Breast epithelium (tissue), 4 donors: ENCODE data around the gene RBM26. TPM values are rescaled to one million over a fixed set of nuclear protein-coding genes. Genes with fewer than 3 reads are reported as not detected.

ENCODE experiments used
- DNase-seq, 2 donors: peaks; one replicate each; pipeline ENCODE4 v3.0.0-alpha.2; 2019; ENCODE audit warnings: low spot score in 2 of 2
- H3K27ac ChIP-seq, 2 donors: fragments of 200-600 bp; sonication (generic) in 1 of 2; one replicate each; pipeline ENCODE4 v1.5.1; 2016 to 2019; ENCODE audit warnings: mild to moderate bottlenecking in 1 of 2
- H3K27me3 ChIP-seq, 2 donors: fragments of 200-600 bp; sonication (generic) in 1 of 2; one replicate each; pipeline versions ENCODE4 v1.5.1 to v1.6.0; 2017 to 2019; ENCODE audit warnings: control low read depth in 1 of 2, mild to moderate bottlenecking in 1 of 2
- H3K36me3 ChIP-seq: fragments of 200-600 bp; one replicate; pipeline ENCODE4 v1.5.1; 2019
- H3K4me1 ChIP-seq, 2 donors: fragments of 200-600 bp; sonication (generic); one replicate each; pipeline ENCODE4 v1.5.1; 2016 to 2019; ENCODE audit warnings: control low read depth in 1 of 2
- H3K4me3 ChIP-seq, 3 donors: fragments of 200-600 bp; sonication (generic); 1 replicate in 2 of 3; 2 replicates in 1 of 3; pipeline ENCODE4 v1.5.1; 2016 to 2019; ENCODE audit warnings: mild to moderate bottlenecking in 3 of 3, moderate library complexity in 2 of 3
- H3K9me3 ChIP-seq, 2 donors: fragments of 200-600 bp; sonication (generic) in 1 of 2; one replicate each; pipeline ENCODE4 v1.5.1; 2016 to 2019; ENCODE audit warnings: control low read depth in 1 of 2
- POLR2A ChIP-seq: fragments of 450-650 bp; IDR thresholded peaks from one replicate; pipeline ENCODE4 v1.6.1; 2016; ENCODE audit warnings: antibody characterized with exemption, mild to moderate bottlenecking, moderate library complexity
- POLR2AphosphoS5 ChIP-seq, 3 donors: sonication (generic); formaldehyde crosslinking; IDR thresholded peaks; one replicate each; pipeline ENCODE4 v1.6.1; 2017; ENCODE audit warnings: antibody characterized with exemption in 3 of 3
- intact Hi-C: fragments of 100-400 bp; cut with DNase I; formaldehyde crosslinking; loops from one replicate; pipeline ENCODE4 v1.15.1; 2023; ENCODE audit warnings: low total_unique reads
- total RNA-seq, 3 donors: library from RNA; depleted of rRNA; stranded (reverse); fragments of >200 nt; gene quantifications; one replicate each; pipeline ENCODE4 v1.1.0, GENCODE V29; 2016
- TF ChIP-seq, protein P1 (sequence below), 3 donors: fragments of 450-650 bp; IDR thresholded peaks; one replicate each; pipeline ENCODE4 v1.5.1; 2016 to 2017; ENCODE audit warnings: antibody characterized with exemption in 3 of 3, mild to moderate bottlenecking in 3 of 3, moderate library complexity in 3 of 3

Gene RBM26
- total RNA-seq, 3 donors from 2014 or later = 31.7 to 70.1 (median 43.6) TPM

DNA sequence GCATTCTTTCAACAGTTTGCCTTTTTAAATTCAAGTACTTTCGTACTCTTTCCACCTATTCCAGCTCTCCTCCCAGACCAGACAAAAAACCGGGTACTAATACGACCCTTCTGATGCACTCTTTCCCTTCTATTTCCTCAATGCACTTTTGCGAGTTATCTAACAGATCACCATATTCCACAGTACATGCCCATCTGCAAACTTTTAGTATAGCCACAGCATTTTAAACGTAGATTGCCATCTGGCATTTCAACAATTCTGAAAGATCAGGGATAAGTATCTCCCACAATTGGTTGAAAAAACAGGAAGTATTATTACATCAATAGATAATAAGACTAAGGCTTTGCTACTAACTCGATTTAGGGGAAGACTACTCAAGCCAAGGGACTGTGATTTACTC, 31.5 kb downstream of the RBM26 start:
- TF ChIP-seq, protein P1, sequence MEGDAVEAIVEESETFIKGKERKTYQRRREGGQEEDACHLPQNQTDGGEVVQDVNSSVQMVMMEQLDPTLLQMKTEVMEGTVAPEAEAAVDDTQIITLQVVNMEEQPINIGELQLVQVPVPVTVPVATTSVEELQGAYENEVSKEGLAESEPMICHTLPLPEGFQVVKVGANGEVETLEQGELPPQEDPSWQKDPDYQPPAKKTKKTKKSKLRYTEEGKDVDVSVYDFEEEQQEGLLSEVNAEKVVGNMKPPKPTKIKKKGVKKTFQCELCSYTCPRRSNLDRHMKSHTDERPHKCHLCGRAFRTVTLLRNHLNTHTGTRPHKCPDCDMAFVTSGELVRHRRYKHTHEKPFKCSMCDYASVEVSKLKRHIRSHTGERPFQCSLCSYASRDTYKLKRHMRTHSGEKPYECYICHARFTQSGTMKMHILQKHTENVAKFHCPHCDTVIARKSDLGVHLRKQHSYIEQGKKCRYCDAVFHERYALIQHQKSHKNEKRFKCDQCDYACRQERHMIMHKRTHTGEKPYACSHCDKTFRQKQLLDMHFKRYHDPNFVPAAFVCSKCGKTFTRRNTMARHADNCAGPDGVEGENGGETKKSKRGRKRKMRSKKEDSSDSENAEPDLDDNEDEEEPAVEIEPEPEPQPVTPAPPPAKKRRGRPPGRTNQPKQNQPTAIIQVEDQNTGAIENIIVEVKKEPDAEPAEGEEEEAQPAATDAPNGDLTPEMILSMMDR (IDR thresholded peaks at IDR 0.05) = no peak
- TF ChIP-seq POLR2A (no peak), POLR2AphosphoS5 (IDR thresholded peaks at IDR 0.05) (no peak)
- intact Hi-C loops = no loop called here
- Histone ChIP-seq H3K27ac (no peak overlapping the region), H3K4me3 (no peak overlapping the region), H3K4me1 (no peaks in the 10 kb centered on the region), H3K36me3 (peaks cover 4% of the 10 kb centered on the region), H3K9me3 (no peaks in the 10 kb centered on the region), H3K27me3 (no peaks in the 10 kb centered on the region)
- no peak for DNase-seq

DNA sequence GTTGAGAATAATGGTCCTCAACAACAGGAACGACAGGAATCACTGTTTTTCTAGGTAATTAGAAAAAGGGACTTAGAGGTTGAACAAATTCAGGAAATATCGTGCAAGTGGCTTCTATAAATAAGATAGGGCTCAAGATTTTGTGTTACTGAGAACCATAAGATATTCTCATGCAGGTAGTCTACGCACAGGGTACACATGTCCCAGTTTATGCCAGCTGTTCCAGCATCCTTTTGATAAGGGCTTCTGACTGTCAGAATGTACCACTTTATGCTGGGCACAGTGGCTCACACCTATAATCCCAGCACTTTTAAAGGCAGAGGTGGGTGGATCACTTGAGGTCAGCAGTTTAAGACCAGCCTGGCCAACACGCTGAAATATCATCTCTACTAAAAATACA, 32.1 kb downstream of the RBM26 start:
- Histone ChIP-seq H3K36me3 (peaks cover 4% of the 10 kb centered on the region), H3K4me3 (no peak overlapping the region), H3K27me3 (no peaks in the 10 kb centered on the region), H3K9me3 (no peaks in the 10 kb centered on the region), H3K4me1 (no peaks in the 10 kb centered on the region), H3K27ac (no peak overlapping the region)
- no peak for DNase-seq
- TF ChIP-seq, protein P1 (IDR thresholded peaks at IDR 0.05) = no peak
- no peak for TF ChIP-seq POLR2AphosphoS5 (IDR thresholded peaks at IDR 0.05)
- no peak for TF ChIP-seq POLR2A
- intact Hi-C loops = no loop called here

GRCh38 chr13:79369226-79369625, 36.8 kb downstream of the RBM26 start:
- DNase-seq = no peak
- H3K27ac ChIP-seq = no peak overlapping the region
- H3K4me1 ChIP-seq = no peaks in the 10 kb centered on the region
- no peaks in the 10 kb centered on the region for H3K27me3 ChIP-seq
- H3K4me3 ChIP-seq = no peak overlapping the region
- TF ChIP-seq POLR2AphosphoS5 (IDR thresholded peaks at IDR 0.05) = no peak
- TF ChIP-seq, protein P1 (IDR thresholded peaks at IDR 0.05) = no peak
- no peak for TF ChIP-seq POLR2A
- H3K9me3 ChIP-seq = no peaks in the 10 kb centered on the region
- peaks cover 4% of the 10 kb centered on the region for H3K36me3 ChIP-seq
- intact Hi-C loops = no loop called here

- Histone ChIP-seq H3K36me3 (peaks cover 4% of the 10 kb centered on the region), H3K27ac (no peak overlapping the region), H3K9me3 (no peaks in the 10 kb centered on the region), H3K4me1 (no peaks in the 10 kb centered on the region), H3K4me3 (no peak overlapping the region), H3K27me3 (no peaks in the 10 kb centered on the region)
- no peak for TF ChIP-seq POLR2AphosphoS5 (IDR thresholded peaks at IDR 0.05)
- no peak for DNase-seq
- intact Hi-C loops = no loop called here
Observed at GRCh38 chr13:79365981-79366380, 40.1 kb downstream of the RBM26 start.

DNA sequence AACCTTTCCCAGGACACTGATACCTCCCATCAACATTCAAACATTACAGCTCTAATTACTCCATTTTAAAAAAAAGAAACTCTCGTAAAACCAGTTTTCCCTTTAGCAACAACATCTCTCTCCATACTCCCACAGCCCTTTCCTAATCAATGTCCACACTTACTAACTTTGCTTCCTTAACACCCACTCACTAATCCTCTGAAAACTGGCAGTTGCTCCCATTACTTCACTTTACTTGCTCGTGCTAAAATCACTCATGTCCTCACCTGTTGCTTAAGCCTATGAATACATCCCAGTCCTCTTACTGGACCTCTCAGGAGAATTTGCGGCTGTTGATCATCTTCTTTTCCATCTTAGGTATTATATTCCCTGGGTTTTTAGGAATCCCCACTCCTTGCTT, 44.8 kb downstream of the RBM26 start:
- intact Hi-C loops = no loop called here
- no peak for TF ChIP-seq POLR2A
- TF ChIP-seq, protein P1 (IDR thresholded peaks at IDR 0.05) = no peak
- no peak for TF ChIP-seq POLR2AphosphoS5 (IDR thresholded peaks at IDR 0.05)
- Histone ChIP-seq H3K36me3 (peaks cover 6% of the 10 kb centered on the region), H3K27me3 (no peaks in the 10 kb centered on the region), H3K27ac (no peak overlapping the region), H3K9me3 (no peaks in the 10 kb centered on the region), H3K4me1 (no peaks in the 10 kb centered on the region), H3K4me3 (no peak overlapping the region)
- DNase-seq = no peak

- Histone ChIP-seq H3K36me3 (peaks cover 6% of the 10 kb centered on the region), H3K9me3 (no peaks in the 10 kb centered on the region), H3K27me3 (no peaks in the 10 kb centered on the region), H3K27ac (no peak overlapping the region), H3K4me1 (no peaks in the 10 kb centered on the region), H3K4me3 (no peak overlapping the region)
- DNase-seq = no peak
- TF ChIP-seq, protein P1 (IDR thresholded peaks at IDR 0.05) = no peak
- TF ChIP-seq POLR2AphosphoS5 (IDR thresholded peaks at IDR 0.05) (no peak), POLR2A (no peak)
- intact Hi-C loops = no loop called here
Observed at GRCh38 chr13:79360095-79360494, 46.0 kb downstream of the RBM26 start.
